Neuronal stem cell (in vitro differentiated cells): ENCODE measurements around the gene SVIL.
"Not testable (repeated sequence)": the region's sequence is repeated elsewhere in the genome, so short reads cannot be mapped to it uniquely, and the experiment has no call there.

Experiments used
- DNase-seq: peaks from one replicate; pipeline ENCODE4 v3.0.0-alpha.2; 2013; ENCODE audit warnings: low spot score
- H2AFZ ChIP-seq: one replicate; pipeline ENCODE4 v1.6.1; 2013; ENCODE audit warnings: mild to moderate bottlenecking, low read length, inconsistent platforms
- H2AK5ac ChIP-seq: 2 replicates; pipeline ENCODE4 v1.6.1; 2013; ENCODE audit warnings: low read depth, mild to moderate bottlenecking, inconsistent platforms, low read length, moderate library complexity, mixed read lengths
- H2BK120ac ChIP-seq: 2 replicates; pipeline ENCODE4 v1.6.1; 2013; ENCODE audit warnings: low read depth, mild to moderate bottlenecking, inconsistent platforms, low read length, moderate library complexity, mixed read lengths
- H2BK12ac ChIP-seq: one replicate; pipeline ENCODE4 v1.6.1; 2013; ENCODE audit warnings: low read length, inconsistent platforms
- H2BK15ac ChIP-seq: 2 replicates; pipeline ENCODE4 v1.6.1; 2013; ENCODE audit warnings: mild to moderate bottlenecking, low read length, inconsistent platforms, mixed read lengths
- H2BK5ac ChIP-seq: one replicate; pipeline ENCODE4 v1.6.1; 2013; ENCODE audit warnings: inconsistent platforms, mild to moderate bottlenecking, low read length, moderate library complexity
- H3K14ac ChIP-seq: one replicate; pipeline ENCODE4 v1.6.1; 2013; ENCODE audit warnings: low read length, inconsistent platforms
- H3K18ac ChIP-seq: 2 replicates; pipeline ENCODE4 v1.6.1; 2013; ENCODE audit warnings: low read length, inconsistent platforms
- H3K23ac ChIP-seq: 2 replicates; pipeline ENCODE4 v1.6.1; 2013; ENCODE audit warnings: low read depth, mild to moderate bottlenecking, mixed read lengths, low read length, inconsistent platforms; ENCODE audit not compliant: poor library complexity
- H3K27ac ChIP-seq: replicated peaks from 3 replicates; pipeline ENCODE4 v1.5.1; 2013; ENCODE audit warnings: low read length, inconsistent platforms
- H3K27me3 ChIP-seq, 3 experiments: 2 replicates each; pipeline ENCODE4 v1.6.1; 2013; ENCODE audit warnings: low read length in 3 of 3, mild to moderate bottlenecking in 2 of 3, inconsistent platforms in 1 of 3, low read depth in 1 of 3, mixed read lengths in 1 of 3, moderate library complexity in 1 of 3; ENCODE audit not compliant: control insufficient read depth in 3 of 3, insufficient read depth in 3 of 3
- H3K36me3 ChIP-seq, 2 donors: replicated peaks in 1 of 2; 2 replicates each; pipeline ENCODE4 v1.6.1; 2013; ENCODE audit warnings: low read length in 2 of 2; ENCODE audit not compliant: control insufficient read depth in 2 of 2, insufficient read depth in 2 of 2
- H3K4ac ChIP-seq: 2 replicates; pipeline ENCODE4 v1.6.1; 2013; ENCODE audit warnings: inconsistent platforms, mild to moderate bottlenecking, low read length, moderate library complexity
- H3K4me1 ChIP-seq, 2 donors: 1 replicate in 1 of 2; 2 replicates in 1 of 2; pipeline ENCODE4 v1.6.1; 2013; ENCODE audit warnings: low read length in 2 of 2, low read depth in 1 of 2; ENCODE audit not compliant: control insufficient read depth in 2 of 2, insufficient read depth in 1 of 2
- H3K4me2 ChIP-seq: one replicate; pipeline ENCODE4 v1.6.1; 2013; ENCODE audit warnings: mild to moderate bottlenecking, low read length, inconsistent platforms; ENCODE audit not compliant: insufficient read depth, poor library complexity, severe bottlenecking
- H3K4me3 ChIP-seq, 2 donors: 2 replicates each; pipeline ENCODE4 v1.5.1; 2013; ENCODE audit warnings: low read length in 2 of 2, mild to moderate bottlenecking in 2 of 2, inconsistent platforms in 1 of 2, moderate library complexity in 1 of 2
- H3K79me1 ChIP-seq: one replicate; pipeline ENCODE4 v1.6.1; 2013; ENCODE audit warnings: low read depth, mild to moderate bottlenecking, inconsistent platforms, low read length, moderate library complexity
- H3K9ac ChIP-seq: one replicate; pipeline ENCODE4 v1.6.1; 2013; ENCODE audit warnings: mild to moderate bottlenecking, low read depth, low read length, inconsistent platforms; ENCODE audit not compliant: poor library complexity
- H3K9me3 ChIP-seq, 2 donors: replicated peaks in 1 of 2; 2 replicates each; pipeline versions ENCODE3 to v1.6.1; 2013; ENCODE audit warnings: low read length in 2 of 2, mild to moderate bottlenecking in 2 of 2, inconsistent platforms in 1 of 2, low read depth in 1 of 2, mixed read lengths in 1 of 2, moderate library complexity in 1 of 2; ENCODE audit not compliant: control insufficient read depth in 2 of 2, insufficient read depth in 1 of 2
- H4K8ac ChIP-seq: one replicate; pipeline ENCODE4 v1.6.1; 2013; ENCODE audit warnings: low read depth, mild to moderate bottlenecking, inconsistent platforms, low read length, moderate library complexity
- H4K91ac ChIP-seq: one replicate; pipeline ENCODE4 v1.6.1; 2013; ENCODE audit warnings: low read length, low read depth, mild to moderate bottlenecking, inconsistent platforms; ENCODE audit not compliant: poor library complexity
- WGBS, 2 donors: extraction: QIAGEN DNeasy Blood & Tissue Kit; methylation state at CpG; one replicate each; pipeline ENCODE4 v1.1.7; 2013; ENCODE audit warnings: missing lambda C conversion rate in 2 of 2, mixed read lengths in 1 of 2; ENCODE audit not compliant: insufficient read length in 2 of 2, insufficient replicate concordance in 1 of 2; ENCODE audit errors: extremely low coverage in 2 of 2; 5-methylcytosine and 5-hydroxymethylcytosine counted together

The SVIL gene

GRCh38 chr10:29584436-29584835, 50.3 kb downstream of the SVIL start:
- Histone ChIP-seq H3K4me2 (no peak overlapping the region), H3K4ac (no peak overlapping the region), H3K36me3 (peaks cover 0 to 1% of the 10 kb centered on the region in 2 donors), H2BK15ac (no peak overlapping the region), H4K8ac (no peak overlapping the region), H2BK5ac (no peak overlapping the region), H3K14ac (no peak overlapping the region), H3K27ac (no peak overlapping the region), H3K4me1 (peaks cover 16 to 30% of the 10 kb centered on the region in 2 donors), H4K91ac (no peak overlapping the region), H3K23ac (no peak overlapping the region), H3K79me1 (peaks cover 13% of the 10 kb centered on the region), H3K4me3 (no peak overlapping the region), H3K9me3 (no peaks in the 10 kb centered on the region), H3K18ac (no peak overlapping the region), H2AK5ac (no peak overlapping the region), H3K27me3 (no peaks in the 10 kb centered on the region), H2BK12ac (no peak overlapping the region), H2AFZ (no peak overlapping the region), H2BK120ac (no peak overlapping the region), H3K9ac (peak overlapping the region; percentile 32)
- no peak for DNase-seq
- WGBS, 2 donors = no CpG with 5 or more reads among the region's 14 CpGs

DNA sequence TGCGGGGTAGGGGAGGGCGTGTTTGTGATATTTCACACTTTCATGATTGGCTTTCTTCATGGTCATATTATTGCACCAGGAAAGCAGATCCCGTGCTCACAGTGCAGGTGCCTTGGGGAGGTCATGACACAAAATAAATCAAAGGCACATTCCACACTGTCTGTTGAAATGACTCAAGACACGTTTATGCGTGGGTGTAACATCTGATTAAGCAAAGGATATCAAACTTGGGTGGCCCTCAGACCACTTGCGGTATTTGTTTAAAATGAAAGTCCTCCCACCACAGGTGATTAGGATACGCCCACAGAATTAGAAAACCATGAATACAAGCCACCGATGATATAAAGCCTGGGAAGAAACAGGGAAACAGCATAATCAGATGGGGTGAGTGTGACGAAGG, 51.1 kb downstream of the SVIL start:
- Histone ChIP-seq H3K18ac (no peak overlapping the region), H3K9ac (no peak overlapping the region), H4K8ac (no peak overlapping the region), H3K4ac (no peak overlapping the region), H3K4me2 (no peak overlapping the region), H2BK120ac (no peak overlapping the region), H2AK5ac (no peak overlapping the region), H2AFZ (no peak overlapping the region), H3K9me3 (no peaks in the 10 kb centered on the region), H3K27me3 (no peaks in the 10 kb centered on the region), H3K14ac (no peak overlapping the region), H3K36me3 (peaks cover 0 to 1% of the 10 kb centered on the region in 2 donors), H3K4me1 (peaks cover 10 to 22% of the 10 kb centered on the region in 2 donors), H3K23ac (no peak overlapping the region), H4K91ac (no peak overlapping the region), H3K79me1 (peaks cover 14% of the 10 kb centered on the region), H2BK12ac (no peak overlapping the region), H3K27ac (no peak overlapping the region), H2BK15ac (no peak overlapping the region), H2BK5ac (no peak overlapping the region), H3K4me3 (no peak overlapping the region)
- DNase-seq = no peak
- WGBS, 2 donors = no CpG with 5 or more reads among the region's 9 CpGs

GRCh38 chr10:29582769-29583168, 52.0 kb downstream of the SVIL start:
- not testable (repeated sequence) for H3K4me2 ChIP-seq, H3K27me3 ChIP-seq, H2BK15ac ChIP-seq, H2BK5ac ChIP-seq, H3K4ac ChIP-seq, H3K23ac ChIP-seq, H3K14ac ChIP-seq, H2BK120ac ChIP-seq, H3K18ac ChIP-seq, H3K36me3 ChIP-seq, H4K91ac ChIP-seq, H3K9ac ChIP-seq, H2BK12ac ChIP-seq, H2AFZ ChIP-seq, H3K27ac ChIP-seq, H2AK5ac ChIP-seq, H4K8ac ChIP-seq, H3K9me3 ChIP-seq, DNase-seq, H3K4me3 ChIP-seq
- Histone ChIP-seq H3K4me1 (peaks cover 5 to 15% of the 10 kb centered on the region in 2 donors), H3K79me1 (peaks cover 14% of the 10 kb centered on the region)
- no CpG with 5 or more reads among the region's 5 CpGs for WGBS, 2 donors

DNA sequence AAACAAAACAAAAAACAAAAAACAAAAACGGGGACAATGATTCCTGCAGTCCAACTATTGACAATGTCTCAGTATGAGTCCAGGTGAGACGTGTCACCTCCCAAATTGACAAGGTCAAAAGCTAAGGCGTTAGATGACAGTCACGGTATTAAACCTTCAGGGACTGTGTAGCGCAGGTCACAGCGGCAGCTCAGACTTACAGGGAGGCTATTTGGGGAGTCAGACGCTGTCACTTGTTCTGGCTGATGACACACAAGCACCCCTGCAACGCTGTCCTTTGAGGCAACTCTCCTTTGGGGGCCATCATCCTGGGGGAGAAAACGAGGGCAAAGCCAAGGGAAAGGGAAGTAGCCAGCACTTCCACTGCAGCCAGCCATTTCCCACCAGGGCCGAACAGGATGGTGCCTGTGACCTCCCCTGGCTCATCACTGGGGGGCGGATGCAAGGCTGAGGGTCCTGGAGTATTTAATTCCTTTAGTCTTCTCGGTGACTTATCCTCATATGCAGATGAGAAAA, 55.3 kb downstream of the SVIL start:
- Histone ChIP-seq H4K8ac (no peak overlapping the region), H3K4me3 (peak overlapping the region in 1 of 2 donors; percentile 26), H3K4me1 (no peaks in the 10 kb centered on the region), H3K27me3 (no peaks in the 10 kb centered on the region), H2BK120ac (no peak overlapping the region), H3K27ac (no peak overlapping the region), H3K4me2 (no peak overlapping the region), H4K91ac (no peak overlapping the region), H3K23ac (no peak overlapping the region), H3K4ac (no peak overlapping the region), H2AK5ac (no peak overlapping the region), H2BK15ac (no peak overlapping the region), H3K9ac (no peak overlapping the region), H3K79me1 (peaks cover 8% of the 10 kb centered on the region), H2BK5ac (no peak overlapping the region), H2BK12ac (no peak overlapping the region), H2AFZ (no peak overlapping the region), H3K36me3 (peaks cover 0 to 1% of the 10 kb centered on the region in 2 donors), H3K9me3 (no peaks in the 10 kb centered on the region), H3K18ac (no peak overlapping the region), H3K14ac (no peak overlapping the region)
- no CpG with 5 or more reads among the region's 12 CpGs for WGBS, 2 donors
- no peak for DNase-seq
